IMR-90 (cell line): ENCODE data around the gene NOS2. TPM values are rescaled to one million over a fixed set of nuclear protein-coding genes. Genes with fewer than 3 reads are reported as not detected.

Source experiments
- ATAC-seq: fragments of 200-7000 bp; cut with Tn5 transposase; 2 replicates; pipeline ENCODE4 v1.9.1; 2020; ENCODE audit warnings: low read depth, mild to moderate bottlenecking, moderate library complexity
- BruUV-seq: library from RNA; stranded (reverse); fragments of 400-500 nt; replicated peaks from 2 replicates; lab custom pipeline; 2021; lab: Mats Ljungman, UMichigan
- CTCF ChIA-PET: fragments of 300-600 bp; formaldehyde crosslinking; extraction: SDS; loops from one replicate; lab custom pipeline; 2021; ENCODE audit warnings: antibody characterized with exemption; lab: Yijun Ruan, JAX
- POLR2A ChIA-PET: fragments of 300-600 bp; sonication (Branson Sonifier 250); formaldehyde crosslinking; loops from one replicate; lab custom pipeline; 2022; ENCODE audit warnings: antibody characterized with exemption; ENCODE audit not compliant: unreplicated experiment; lab: Charles Lee
- DNase-seq: peaks from one replicate; pipeline ENCODE4 v3.0.0; 2013
- H2AFZ ChIP-seq: replicated peaks from 2 replicates; pipeline ENCODE3; 2013; ENCODE audit warnings: low read length, mild to moderate bottlenecking; ENCODE audit not compliant: poor library complexity
- H2AK5ac ChIP-seq: 2 replicates; pipeline ENCODE4 v1.6.1; 2013; ENCODE audit warnings: low read depth, low read length, inconsistent platforms
- H2AK9ac ChIP-seq: replicated peaks from 2 replicates; pipeline ENCODE3; 2013; ENCODE audit warnings: mild to moderate bottlenecking, low read depth, low read length, moderate library complexity; ENCODE audit not compliant: poor library complexity
- H2BK120ac ChIP-seq: 2 replicates; pipeline ENCODE4 v1.6.1; 2013; ENCODE audit warnings: low read depth, low read length, inconsistent platforms
- H2BK15ac ChIP-seq: 3 replicates; pipeline ENCODE4 v1.6.1; 2013; ENCODE audit warnings: low read depth, low read length, inconsistent platforms
- H2BK20ac ChIP-seq: 2 replicates; pipeline ENCODE4 v1.6.1; 2013; ENCODE audit warnings: low read depth, mild to moderate bottlenecking, inconsistent platforms, low read length, moderate library complexity
- H2BK5ac ChIP-seq: 2 replicates; pipeline ENCODE4 v1.6.1; 2013; ENCODE audit warnings: mild to moderate bottlenecking, low read depth, low read length, inconsistent platforms; ENCODE audit not compliant: poor library complexity, severe bottlenecking
- H3K14ac ChIP-seq: replicated peaks from 2 replicates; pipeline ENCODE4 v1.6.1; 2013; ENCODE audit warnings: low read depth, low read length, inconsistent platforms
- H3K18ac ChIP-seq: 2 replicates; pipeline ENCODE4 v1.6.1; 2013; ENCODE audit warnings: low read depth, low read length, control low read depth
- H3K23ac ChIP-seq: 2 replicates; pipeline ENCODE4 v1.6.1; 2013; ENCODE audit warnings: low read depth, low read length, inconsistent platforms
- H3K27ac ChIP-seq: 2 replicates; pipeline ENCODE4 v1.5.1; 2013; ENCODE audit warnings: mild to moderate bottlenecking, control low read depth, low read length; ENCODE audit not compliant: insufficient read depth
- H3K27me3 ChIP-seq: 2 replicates; pipeline ENCODE4 v1.6.1; 2013; ENCODE audit warnings: low read length; ENCODE audit not compliant: control insufficient read depth, insufficient read depth
- H3K36me3 ChIP-seq: 2 replicates; pipeline ENCODE4 v1.6.1; 2013; ENCODE audit warnings: low read length, mixed read lengths; ENCODE audit not compliant: control insufficient read depth, insufficient read depth
- H3K4ac ChIP-seq: 2 replicates; pipeline ENCODE4 v1.6.1; 2013; ENCODE audit warnings: low read depth, low read length, inconsistent platforms
- H3K4me1 ChIP-seq: 2 replicates; pipeline ENCODE4 v1.6.1; 2013; ENCODE audit warnings: low read length, mixed read lengths; ENCODE audit not compliant: control insufficient read depth, insufficient read depth
- H3K4me2 ChIP-seq: 2 replicates; pipeline ENCODE4 v1.6.1; 2013; ENCODE audit warnings: low read depth, mild to moderate bottlenecking, control low read depth, low read length, moderate library complexity
- H3K4me3 ChIP-seq: 2 replicates; pipeline ENCODE4 v1.5.1; 2013; ENCODE audit warnings: low read depth, mild to moderate bottlenecking, control low read depth, low read length, moderate library complexity; ENCODE audit not compliant: insufficient read depth
- H3K56ac ChIP-seq: 2 replicates; pipeline ENCODE4 v1.6.1; 2013; ENCODE audit warnings: low read length, inconsistent platforms; ENCODE audit not compliant: insufficient read depth; ENCODE audit errors: extremely low read depth
- H3K79me1 ChIP-seq, 2 experiments: 2 replicates each; pipeline ENCODE4 v1.6.1; 2013; ENCODE audit warnings: low read length in 2 of 2, inconsistent platforms in 1 of 2, low read depth in 1 of 2
- H3K9ac ChIP-seq: 2 replicates; pipeline ENCODE4 v1.6.1; 2013; ENCODE audit warnings: low read depth, low read length, control low read depth
- H3K9me1 ChIP-seq: 2 replicates; pipeline ENCODE4 v1.6.1; 2013; ENCODE audit warnings: low read length, inconsistent platforms; ENCODE audit not compliant: insufficient read depth
- H3K9me3 ChIP-seq: 2 replicates; pipeline ENCODE4 v1.6.1; 2013; ENCODE audit warnings: low read length; ENCODE audit not compliant: control insufficient read depth, insufficient read depth
- H4K20me1 ChIP-seq: 2 replicates; pipeline ENCODE4 v1.6.1; 2013; ENCODE audit warnings: low read length, inconsistent platforms; ENCODE audit not compliant: insufficient read depth
- H4K5ac ChIP-seq: 2 replicates; pipeline ENCODE4 v1.6.1; 2013; ENCODE audit warnings: mild to moderate bottlenecking, low read depth, low read length, control low read depth
- H4K8ac ChIP-seq, 2 experiments: 2 replicates each; pipeline ENCODE4 v1.6.1; 2013; ENCODE audit warnings: low read depth in 2 of 2, low read length in 2 of 2, control low read depth in 1 of 2, inconsistent platforms in 1 of 2
- H4K91ac ChIP-seq: 2 replicates; pipeline ENCODE4 v1.6.1; 2013; ENCODE audit warnings: low read depth, low read length, inconsistent platforms; ENCODE audit not compliant: insufficient read depth
- BHLHE40 ChIP-seq: fragments of 150-350 bp; IDR thresholded peaks from 2 replicates; pipeline ENCODE4 v1.6.1; 2016; ENCODE audit warnings: mild to moderate bottlenecking, low read depth, low read length
- CEBPB ChIP-seq: IDR thresholded peaks from 2 replicates; pipeline ENCODE4 v1.6.1; 2012; ENCODE audit warnings: low read depth, low read length, improper control_type of control experiment
- CTCF ChIP-seq: conservative IDR thresholded peaks from 2 replicates; pipeline ENCODE4 v1.5.1; 2012; ENCODE audit warnings: mild to moderate bottlenecking, low read depth, low read length, improper control_type of control experiment
- ELK1 ChIP-seq: fragments of 150-350 bp; IDR thresholded peaks from 2 replicates; pipeline ENCODE4 v1.6.1; 2016; ENCODE audit warnings: low read depth, mild to moderate bottlenecking, low read length, moderate library complexity, borderline replicate concordance
- MXI1 ChIP-seq: IDR thresholded peaks from 2 replicates; pipeline ENCODE4 v1.6.1; 2012; ENCODE audit warnings: low read depth, mild to moderate bottlenecking, low read length, moderate library complexity, borderline replicate concordance
- RAD21 ChIP-seq: IDR thresholded peaks from 2 replicates; pipeline ENCODE4 v1.6.1; 2012; ENCODE audit warnings: low read length, improper control_type of control experiment
- RFX5 ChIP-seq: IDR thresholded peaks from 2 replicates; pipeline ENCODE4 v1.8.0; 2012; ENCODE audit warnings: low read depth, mild to moderate bottlenecking, low read length, moderate library complexity
- SMC3 ChIP-seq: fragments of 150-350 bp; IDR thresholded peaks from 2 replicates; pipeline ENCODE4 v1.6.1; 2016; ENCODE audit warnings: low read depth, mild to moderate bottlenecking, antibody characterized with exemption, low read length, moderate library complexity
- WGBS, 2 experiments: methylation state at CpG; one replicate each; pipeline versions ENCODE4 v1.1.5 to v1.1.7; 2013; ENCODE audit warnings: missing lambda C conversion rate in 2 of 2; ENCODE audit not compliant: insufficient read length in 1 of 2; ENCODE audit errors: extremely low coverage in 2 of 2; 5-methylcytosine and 5-hydroxymethylcytosine counted together
- dilution Hi-C: fragments of 300-500 bp; cut with HindIII; formaldehyde crosslinking; loops from one replicate; pipeline ENCODE4 v1.14.3; 2018; ENCODE audit warnings: low sequenced_read_pairs; ENCODE audit not compliant: unreplicated experiment
- in situ Hi-C: fragments of 300-500 bp; cut with MboI; formaldehyde crosslinking; loops from 3 replicates; pipeline ENCODE4 v1.14.3; 2019; ENCODE audit warnings: low sequenced_read_pairs, inconsistent platforms, mixed read lengths
- intact Hi-C: fragments of 100-400 bp; cut with micrococcal nuclease; formaldehyde crosslinking; loops from 2 replicates; pipeline ENCODE4 v1.10.0; 2022
- polyA plus RNA-seq, 3 experiments: library from polyadenylated mRNA; depleted of rRNA; stranded (reverse); fragments of >200 nt; gene quantifications; 2 replicates each; pipeline ENCODE4 v1.2.3, GENCODE V29; 2012; ENCODE audit warnings: low replicate concordance in 1 of 3
- total RNA-seq: library from RNA; depleted of rRNA; stranded (reverse); fragments of >200 nt; gene quantifications from 2 replicates; pipeline ENCODE4 v1.2.3, GENCODE V29; 2012

The NOS2 gene
- total and polyA plus RNA-seq, 2 of the 4 experiments (the other 2 are of a cell fraction) = under 0.01 TPM; not detected in 1

- H4K20me1 ChIP-seq = no peaks in the 10 kb centered on the region; the same call in 1 of the 2 replicates
- no TSS peak for BruUV-seq
- peak; percentile 75 for ATAC-seq
These were observed 40.1 kb downstream of the NOS2 start for GRCh38 chr17:27760069-27760885.

More at GRCh38 chr17:27760069-27760885, 40.1 kb downstream of the NOS2 start:
- Histone ChIP-seq H3K56ac (no peak overlapping the region), H2BK5ac (no peak overlapping the region), H3K27ac (no peak overlapping the region), H4K8ac (no peak overlapping the region), H2AK5ac (no peak overlapping the region), H3K4me1 (no peaks in the 10 kb centered on the region), H4K5ac (no peak overlapping the region), H2BK20ac (no peak overlapping the region), H3K27me3 (no peaks in the 10 kb centered on the region; the same call in 1 of the 2 replicates), H2BK15ac (no peak overlapping the region), H4K91ac (no peak overlapping the region), H2AFZ (peak overlapping the region; percentile 39), H2BK120ac (no peak overlapping the region), H3K14ac (no peak overlapping the region), H3K79me1 (no peaks in the 10 kb centered on the region), H3K9me1 (no peaks in the 10 kb centered on the region), H3K4me3 (no peak overlapping the region), H3K9ac (no peak overlapping the region), H3K36me3 (no peaks in the 10 kb centered on the region), H3K23ac (no peak overlapping the region), H3K18ac (no peak overlapping the region), H3K9me3 (no peaks in the 10 kb centered on the region), H2AK9ac (no peak overlapping the region), H3K4ac (no peak overlapping the region), H3K4me2 (no peak overlapping the region)
- 13% methylated on average over 4 of the region's 28 CpGs; no CpG with 5 or more reads in 1 of the 2 experiments for WGBS, 2 experiments
- ChIA-PET POLR2A (no interaction called here), CTCF (interaction anchor here (0.6 to 4.2 kb wide), 3 partner anchors 105 to 122 kb away, joined by 3 to 32 read pairs (median 3); no protein-coding TSS in a partner anchor)
- in situ Hi-C loops (loop anchor here (5.0 to 25.0 kb wide), 2 partner anchors 122 to 523 kb away; no protein-coding TSS in a partner anchor), intact Hi-C loops (loop anchor here (1.0 kb wide), 1 partner anchor 120 kb away; no protein-coding TSS in a partner anchor), dilution Hi-C loops (no loop called here)
- peak; percentile 14 for DNase-seq
- TF ChIP-seq RAD21 (peak; percentile 67), ELK1 (no peak), CTCF (peak; percentile 74), RFX5 (no peak), MXI1 (no peak), BHLHE40 (no peak), CEBPB (no peak), SMC3 (peak; percentile 79)
